ENCODE measurements around the gene CEP128. TPM values are rescaled to one million over a fixed set of nuclear protein-coding genes. Genes with fewer than 3 reads are reported as not detected.

CEP128 gene
- total RNA-seq, 4 donors from 2014 or later, result 0.82 to 3.6 (median 1.6) TPM

DNA sequence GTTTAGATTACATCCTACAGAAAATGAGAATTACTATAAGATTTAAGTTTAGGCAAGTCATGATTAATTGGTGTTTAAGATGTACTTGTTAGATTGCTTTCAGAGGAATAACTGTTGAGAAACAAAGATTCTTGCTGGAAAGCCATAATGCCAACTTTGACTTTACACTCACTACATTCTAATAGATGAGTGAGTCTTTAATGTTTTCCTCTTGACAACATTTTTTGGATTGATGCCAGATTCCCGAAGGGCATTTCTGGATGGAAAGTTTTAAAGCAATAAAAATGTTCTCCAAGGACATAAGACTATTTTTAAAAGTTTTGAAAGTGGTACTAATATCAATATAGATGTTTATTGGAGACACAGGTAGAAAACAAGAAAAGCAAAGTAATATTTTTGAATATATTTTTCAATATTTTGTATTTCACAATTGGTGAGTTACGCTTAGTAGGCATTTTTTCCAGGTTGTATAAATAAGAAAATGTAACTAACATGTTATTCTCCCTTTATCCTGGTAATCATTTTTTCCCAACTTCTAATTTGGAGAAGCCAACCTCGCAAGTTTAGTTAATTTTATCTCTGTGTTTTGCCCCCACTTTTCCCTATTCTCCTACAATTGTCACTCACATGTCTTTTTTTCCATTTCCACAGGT, 307.3 kb downstream of the CEP128 start:
- no peak for TF ChIP-seq POLR2A (IDR thresholded peaks at IDR 0.05)
- TF ChIP-seq, protein P1, sequence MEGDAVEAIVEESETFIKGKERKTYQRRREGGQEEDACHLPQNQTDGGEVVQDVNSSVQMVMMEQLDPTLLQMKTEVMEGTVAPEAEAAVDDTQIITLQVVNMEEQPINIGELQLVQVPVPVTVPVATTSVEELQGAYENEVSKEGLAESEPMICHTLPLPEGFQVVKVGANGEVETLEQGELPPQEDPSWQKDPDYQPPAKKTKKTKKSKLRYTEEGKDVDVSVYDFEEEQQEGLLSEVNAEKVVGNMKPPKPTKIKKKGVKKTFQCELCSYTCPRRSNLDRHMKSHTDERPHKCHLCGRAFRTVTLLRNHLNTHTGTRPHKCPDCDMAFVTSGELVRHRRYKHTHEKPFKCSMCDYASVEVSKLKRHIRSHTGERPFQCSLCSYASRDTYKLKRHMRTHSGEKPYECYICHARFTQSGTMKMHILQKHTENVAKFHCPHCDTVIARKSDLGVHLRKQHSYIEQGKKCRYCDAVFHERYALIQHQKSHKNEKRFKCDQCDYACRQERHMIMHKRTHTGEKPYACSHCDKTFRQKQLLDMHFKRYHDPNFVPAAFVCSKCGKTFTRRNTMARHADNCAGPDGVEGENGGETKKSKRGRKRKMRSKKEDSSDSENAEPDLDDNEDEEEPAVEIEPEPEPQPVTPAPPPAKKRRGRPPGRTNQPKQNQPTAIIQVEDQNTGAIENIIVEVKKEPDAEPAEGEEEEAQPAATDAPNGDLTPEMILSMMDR (IDR thresholded peaks at IDR 0.05 in 4 of 5, conservative IDR thresholded peaks at IDR 0.05 in 1 of 5), result no peak
- in situ Hi-C loops (cut with MboI; ENCODE audit: low sequenced_read_pairs in 4 of 4), result no loop called here

DNA sequence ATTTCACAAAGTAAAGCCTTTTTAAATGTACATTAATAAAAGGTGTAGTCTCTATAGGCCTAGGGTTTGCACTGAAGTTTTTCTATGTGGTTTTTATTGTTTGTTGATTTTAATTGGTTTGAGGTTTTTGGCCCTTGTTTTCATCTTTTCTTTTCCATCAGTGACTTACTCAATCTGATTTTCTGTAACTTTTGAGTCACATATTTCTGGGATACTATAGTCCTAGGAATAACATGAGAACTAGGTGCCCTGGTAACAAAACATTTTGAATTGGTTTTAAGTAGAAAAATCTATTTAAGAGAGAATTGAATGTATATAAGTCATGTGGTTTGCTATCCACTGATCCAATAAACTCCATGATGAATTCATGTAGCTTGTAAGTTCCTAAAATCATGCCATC, 311.9 kb downstream of the CEP128 start:
- in situ Hi-C loops (cut with MboI; ENCODE audit: low sequenced_read_pairs in 4 of 4), result no loop called here
- no peak overlapping the region for H3K27ac ChIP-seq
- ATAC-seq (no peak), DNase-seq (no peak)
- H3K4me1 ChIP-seq, result no peaks in the 10 kb centered on the region
- H3K4me3 ChIP-seq, result no peak overlapping the region
- intact Hi-C loops (cut with DNase I; ENCODE audit: low total_unique reads), result no loop called here
- H3K27me3 ChIP-seq, result no peaks in the 10 kb centered on the region
- H3K36me3 ChIP-seq, result no peaks in the 10 kb centered on the region
- H3K9me3 ChIP-seq, result no peaks in the 10 kb centered on the region
- TF ChIP-seq POLR2A (IDR thresholded peaks at IDR 0.05), result no peak
- TF ChIP-seq, protein P1 (IDR thresholded peaks at IDR 0.05 in 4 of 5, conservative IDR thresholded peaks at IDR 0.05 in 1 of 5), result no peak

More for the DNA sequence above, 307.3 kb downstream of the CEP128 start:
- ATAC-seq (no peak), DNase-seq (no peak)
- Histone ChIP-seq H3K27me3 (no peaks in the 10 kb centered on the region), H3K27ac (no peak overlapping the region), H3K9me3 (no peaks in the 10 kb centered on the region), H3K4me3 (no peak overlapping the region), H3K4me1 (no peaks in the 10 kb centered on the region), H3K36me3 (no peaks in the 10 kb centered on the region)
- intact Hi-C loops (cut with DNase I; ENCODE audit: low total_unique reads), result no loop called here

GRCh38 chr14:80628547-80628946, 313.0 kb downstream of the CEP128 start:
- Histone ChIP-seq H3K27ac (no peak overlapping the region), H3K36me3 (no peaks in the 10 kb centered on the region), H3K4me1 (no peaks in the 10 kb centered on the region), H3K27me3 (no peaks in the 10 kb centered on the region), H3K9me3 (no peaks in the 10 kb centered on the region), H3K4me3 (no peak overlapping the region)
- in situ Hi-C loops (cut with MboI; ENCODE audit: low sequenced_read_pairs in 4 of 4) (no loop called here), intact Hi-C loops (cut with DNase I; ENCODE audit: low total_unique reads) (no loop called here)
- TF ChIP-seq, protein P1 (IDR thresholded peaks at IDR 0.05 in 4 of 5, conservative IDR thresholded peaks at IDR 0.05 in 1 of 5), result no peak
- no peak for TF ChIP-seq POLR2A (IDR thresholded peaks at IDR 0.05)
- ATAC-seq (no peak), DNase-seq (no peak)

DNA sequence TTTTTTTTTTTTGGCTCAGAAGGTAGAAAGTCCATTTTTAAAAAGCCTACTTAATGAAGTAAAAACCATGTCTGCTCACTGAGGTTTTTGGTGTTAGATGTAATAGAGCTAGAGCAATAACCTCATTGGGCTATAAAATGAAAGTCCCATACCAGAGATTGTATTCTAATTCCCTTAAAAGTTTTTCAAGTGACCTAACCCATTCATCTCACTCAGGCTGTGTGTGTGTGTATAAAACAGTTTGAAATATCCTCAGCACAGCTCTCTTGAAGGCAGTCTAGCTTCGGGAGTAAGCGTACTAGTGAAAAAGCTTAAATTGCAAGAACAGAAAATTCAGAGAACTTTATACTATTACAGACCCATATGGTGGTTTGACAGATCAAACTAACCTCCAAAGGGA, 313.8 kb downstream of the CEP128 start:
- DNase-seq (no peak), ATAC-seq (no peak)
- intact Hi-C loops (cut with DNase I; ENCODE audit: low total_unique reads), result no loop called here
- TF ChIP-seq, protein P1 (IDR thresholded peaks at IDR 0.05 in 4 of 5, conservative IDR thresholded peaks at IDR 0.05 in 1 of 5), result no peak
- no peak for TF ChIP-seq POLR2A (IDR thresholded peaks at IDR 0.05)
- Histone ChIP-seq H3K27me3 (no peaks in the 10 kb centered on the region), H3K36me3 (no peaks in the 10 kb centered on the region), H3K4me1 (no peaks in the 10 kb centered on the region), H3K27ac (no peak overlapping the region), H3K4me3 (no peak overlapping the region), H3K9me3 (no peaks in the 10 kb centered on the region)
- in situ Hi-C loops (cut with MboI; ENCODE audit: low sequenced_read_pairs in 4 of 4), result no loop called here

DNA sequence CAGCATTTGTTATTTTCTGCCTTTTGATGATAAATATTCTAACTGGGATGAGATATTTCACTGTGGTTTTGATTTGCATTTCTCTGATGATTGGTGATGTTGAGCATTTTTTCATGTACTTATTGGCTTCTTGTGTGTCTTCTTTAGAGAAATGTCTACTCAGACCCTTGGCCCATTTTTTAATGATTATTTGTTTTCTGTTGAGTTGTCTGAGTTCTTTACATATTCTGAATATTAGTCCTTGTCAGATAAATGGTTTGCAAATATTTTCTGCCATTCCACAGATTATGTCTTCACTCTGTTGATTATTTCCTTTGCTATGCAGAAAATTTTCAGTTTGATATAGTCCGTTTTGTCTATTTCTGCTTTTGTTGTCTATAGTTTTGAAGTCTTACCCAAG, 317.0 kb downstream of the CEP128 start:
- in situ Hi-C loops (cut with MboI; ENCODE audit: low sequenced_read_pairs in 4 of 4), result no loop called here
- Histone ChIP-seq H3K36me3 (no peaks in the 10 kb centered on the region), H3K4me1 (no peaks in the 10 kb centered on the region), H3K27ac (no peak overlapping the region), H3K9me3 (no peaks in the 10 kb centered on the region), H3K4me3 (no peak overlapping the region), H3K27me3 (no peaks in the 10 kb centered on the region)
- TF ChIP-seq, protein P1 (IDR thresholded peaks at IDR 0.05 in 4 of 5, conservative IDR thresholded peaks at IDR 0.05 in 1 of 5), result no peak
- no peak for TF ChIP-seq POLR2A (IDR thresholded peaks at IDR 0.05)
- ATAC-seq, result no peak
- DNase-seq, result no peak
- intact Hi-C loops (cut with DNase I; ENCODE audit: low total_unique reads), result no loop called here

All from gastrocnemius medialis (tissue), 4 donors.